HG02938 (cell line): ENCODE data around the gene TTC7B.

Experiments used
- ATAC-seq: cut with Tn5 transposase; IDR thresholded peaks from one replicate; pipeline ENCODE4 v1.9.1; 2021; ENCODE audit warnings: mild to moderate bottlenecking, moderate library complexity; ENCODE audit not compliant: unreplicated experiment

Gene TTC7B

DNA sequence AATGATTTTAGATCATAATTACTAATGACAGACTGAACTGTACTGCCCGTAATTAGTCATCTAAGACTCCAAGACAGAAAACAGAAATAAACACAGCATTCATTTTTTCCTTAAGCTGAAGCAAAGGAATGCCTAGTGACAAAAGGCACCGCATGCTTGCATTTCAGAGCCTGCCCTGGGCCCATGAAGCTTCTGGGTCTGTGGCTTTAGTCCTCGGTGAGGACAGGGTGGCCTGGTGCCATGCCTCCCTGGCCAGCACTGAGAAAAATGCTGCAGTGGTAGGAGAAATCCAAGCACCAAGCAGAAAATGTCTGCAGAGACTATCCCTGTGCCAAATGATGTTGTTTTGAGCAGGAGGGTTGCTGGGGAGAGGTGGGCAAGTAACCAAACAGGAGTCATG lies 247.8 kb downstream of the TTC7B start:
- no peak for ATAC-seq

GRCh38 chr14:90567991-90568390 lies 248.2 kb downstream of the TTC7B start:
- ATAC-seq: no peak

DNA sequence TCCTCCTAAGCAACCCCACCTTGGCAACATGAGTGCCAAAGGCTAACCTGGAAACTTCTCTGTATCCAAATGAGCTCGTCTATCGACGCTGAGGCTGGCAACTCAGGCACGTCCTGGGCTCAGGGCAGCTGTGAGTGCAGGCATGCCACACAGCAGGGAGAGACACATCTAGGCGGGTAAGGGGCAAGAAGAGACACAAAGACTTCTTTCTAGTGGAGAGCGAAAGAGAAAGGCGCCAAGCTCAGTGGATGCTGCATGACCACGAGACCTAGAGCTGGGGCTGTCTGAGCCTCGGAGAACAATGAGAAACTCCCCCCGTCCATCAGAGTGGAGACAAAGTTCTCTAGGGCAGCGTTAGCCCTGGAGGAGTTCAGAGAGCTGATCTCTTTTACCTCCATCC lies 249.0 kb downstream of the TTC7B start:
- ATAC-seq: no peak

GRCh38 chr14:90566481-90566880 lies 249.7 kb downstream of the TTC7B start:
- no peak for ATAC-seq

DNA sequence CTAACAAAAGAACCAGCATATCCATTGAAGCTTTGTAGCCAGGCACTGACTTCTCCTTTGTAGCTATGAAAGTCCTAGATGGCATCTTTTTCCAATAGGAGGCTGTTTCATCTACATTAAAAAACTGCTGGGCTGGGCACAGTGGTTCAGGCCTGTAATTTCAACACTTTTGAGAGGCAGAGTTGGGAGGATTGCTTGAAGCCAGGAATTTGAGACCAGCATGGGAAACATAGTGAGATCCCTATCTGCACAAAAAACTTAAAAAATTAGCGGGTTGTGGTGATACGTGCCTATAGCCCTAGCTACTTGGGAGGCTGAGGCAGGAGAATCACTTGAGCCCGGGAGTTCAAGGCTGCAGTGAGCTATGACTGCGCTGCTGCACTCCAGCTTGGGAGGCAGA lies 251.7 kb downstream of the TTC7B start:
- ATAC-seq: no peak

GRCh38 chr14:90562652-90563051 lies 253.6 kb downstream of the TTC7B start:
- ATAC-seq: no peak

DNA sequence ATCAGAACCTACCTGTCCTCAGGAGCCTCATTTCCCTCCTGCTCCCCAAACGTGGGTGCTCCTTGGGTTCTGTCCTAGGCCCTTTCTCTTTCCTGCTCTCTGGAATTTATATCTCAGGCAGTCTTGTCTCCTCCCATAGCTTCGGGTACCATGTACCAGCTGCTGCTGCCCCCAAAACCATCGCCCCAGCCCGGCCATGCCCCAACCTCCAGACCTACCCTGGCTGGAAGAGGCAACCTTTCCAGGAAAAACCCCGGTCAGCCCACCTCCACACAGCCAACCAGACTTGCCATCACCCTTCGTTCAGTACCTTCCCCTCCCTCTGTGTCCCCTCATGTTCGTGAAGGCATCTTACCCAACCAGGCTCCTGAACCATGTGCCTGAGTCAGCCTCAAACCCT lies 254.3 kb downstream of the TTC7B start:
- ATAC-seq: no peak

DNA sequence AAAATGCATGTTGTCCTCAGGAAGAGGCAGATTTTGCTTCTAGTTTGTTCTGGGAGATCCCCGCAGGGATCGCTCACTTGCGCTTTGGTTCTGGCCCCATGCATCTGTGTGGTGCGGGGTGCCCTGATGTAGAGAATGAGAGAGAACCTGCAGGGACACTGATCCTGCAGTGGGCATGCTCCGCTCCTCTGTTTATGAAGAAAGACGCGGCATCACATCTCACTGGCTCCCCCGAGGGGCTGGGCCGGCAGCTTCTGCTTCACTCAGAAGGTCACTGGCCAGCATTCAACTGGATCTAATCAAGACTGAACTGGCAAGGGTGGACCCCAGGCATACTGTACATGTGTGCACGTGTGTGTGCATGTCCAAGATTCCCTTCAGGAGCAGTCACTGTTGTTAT lies 255.2 kb downstream of the TTC7B start:
- ATAC-seq: no peak

GRCh38 chr14:90560558-90560957 lies 255.7 kb downstream of the TTC7B start:
- no peak for ATAC-seq

DNA sequence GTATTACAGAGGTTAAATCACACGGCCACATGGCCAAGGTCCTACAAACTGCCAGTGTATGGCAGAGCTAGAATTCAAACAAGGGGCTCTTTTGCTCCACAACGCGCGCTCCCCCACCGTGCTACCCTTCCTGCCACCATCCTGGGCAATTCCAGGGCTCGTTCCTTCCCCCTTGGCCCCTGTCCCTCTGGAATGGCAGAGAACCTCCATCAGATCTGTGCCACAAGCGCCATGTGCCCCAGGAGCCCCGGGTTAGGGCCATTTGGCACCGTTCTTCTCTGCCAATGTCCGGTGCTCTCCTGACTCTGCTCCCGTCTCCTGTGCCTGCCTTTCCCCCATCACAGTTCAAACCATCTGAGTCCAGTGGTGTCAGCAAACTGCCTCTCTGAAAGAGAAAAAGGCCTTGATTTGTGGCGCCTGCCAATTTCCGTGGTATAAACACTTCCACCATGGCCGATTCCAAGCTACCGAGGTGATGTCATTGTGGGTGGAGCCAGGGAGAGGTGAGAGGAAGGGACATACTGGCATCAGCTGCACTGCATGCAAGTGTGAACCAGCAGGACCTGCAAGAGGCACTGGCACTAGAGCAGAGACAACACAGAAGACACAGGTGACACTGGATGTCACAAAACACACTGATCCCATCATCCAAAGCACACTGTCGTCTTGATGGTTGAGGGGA lies 256.3 kb downstream of the TTC7B start:
- ATAC-seq: no peak

DNA sequence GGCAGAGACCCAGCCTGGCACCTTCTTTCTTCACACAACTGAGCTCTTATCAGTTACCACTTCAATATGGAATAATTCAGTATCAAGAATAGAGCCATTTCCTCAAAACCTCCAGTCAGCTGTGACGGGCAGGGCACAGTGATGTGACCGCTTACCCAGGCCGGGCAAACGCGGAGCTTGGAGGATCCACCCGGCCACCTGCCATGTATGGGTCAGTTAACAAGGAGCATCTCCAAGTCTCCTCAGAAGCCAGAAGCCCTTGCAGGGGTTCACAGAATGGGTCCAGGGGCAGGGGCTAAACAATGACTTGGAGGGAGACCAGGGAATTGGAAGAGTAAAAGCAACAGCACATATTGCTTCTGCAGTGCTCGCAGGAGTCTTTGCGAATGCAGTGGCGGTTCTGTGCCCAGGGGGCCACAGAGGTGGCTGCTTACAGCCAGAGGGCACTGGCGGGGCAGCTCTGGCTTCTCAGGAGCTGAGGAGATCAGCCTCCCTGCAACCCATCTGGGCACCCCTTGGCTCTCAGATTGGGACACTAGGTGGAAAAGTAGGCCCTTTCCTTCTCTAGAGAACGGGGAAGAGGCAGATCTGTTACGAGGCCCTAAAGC lies 257.1 kb downstream of the TTC7B start:
- no peak for ATAC-seq

- ATAC-seq: no peak
Measured at GRCh38 chr14:90558041-90558982, 257.9 kb downstream of the TTC7B start.

- no peak for ATAC-seq
Measured at GRCh38 chr14:90557516-90557915, 258.7 kb downstream of the TTC7B start.

DNA sequence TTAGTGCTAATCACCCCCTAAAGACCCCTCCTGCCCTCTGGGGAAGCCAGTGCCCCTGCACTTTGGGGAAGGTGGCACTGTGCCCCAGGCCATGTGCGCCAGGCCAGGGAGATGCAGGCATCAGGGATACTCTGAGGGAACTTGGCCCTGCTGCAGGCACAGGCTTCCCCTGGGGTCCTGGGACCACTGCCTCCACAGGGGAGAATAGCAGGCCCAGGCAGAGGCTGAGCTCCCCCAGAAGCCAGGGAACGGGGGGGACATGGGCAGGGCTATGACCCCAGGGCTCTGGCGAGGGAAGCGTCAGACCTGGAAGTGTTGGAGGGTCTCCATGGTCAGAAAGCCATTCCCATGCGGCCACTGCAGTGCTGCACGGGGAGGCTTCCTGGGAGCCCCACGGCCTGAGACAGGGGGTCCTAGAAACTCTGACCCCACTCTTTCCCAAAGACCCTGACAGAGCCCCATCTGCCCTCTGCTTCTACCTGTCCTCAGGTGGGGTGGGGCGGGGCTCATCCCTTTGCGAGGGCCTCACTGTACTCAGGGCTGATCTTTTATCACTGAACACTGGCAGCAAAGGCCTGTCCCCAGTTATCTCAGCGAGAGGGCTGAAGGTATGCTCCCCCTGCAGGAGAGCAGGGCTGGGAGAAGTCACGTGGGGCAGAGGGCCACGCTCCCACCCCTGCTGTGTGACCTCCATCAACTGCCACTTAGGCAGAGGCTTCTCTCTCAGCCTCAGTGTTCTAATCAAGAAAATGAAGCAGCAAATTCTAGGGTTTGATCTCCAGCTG lies 259.4 kb downstream of the TTC7B start:
- ATAC-seq: no peak

DNA sequence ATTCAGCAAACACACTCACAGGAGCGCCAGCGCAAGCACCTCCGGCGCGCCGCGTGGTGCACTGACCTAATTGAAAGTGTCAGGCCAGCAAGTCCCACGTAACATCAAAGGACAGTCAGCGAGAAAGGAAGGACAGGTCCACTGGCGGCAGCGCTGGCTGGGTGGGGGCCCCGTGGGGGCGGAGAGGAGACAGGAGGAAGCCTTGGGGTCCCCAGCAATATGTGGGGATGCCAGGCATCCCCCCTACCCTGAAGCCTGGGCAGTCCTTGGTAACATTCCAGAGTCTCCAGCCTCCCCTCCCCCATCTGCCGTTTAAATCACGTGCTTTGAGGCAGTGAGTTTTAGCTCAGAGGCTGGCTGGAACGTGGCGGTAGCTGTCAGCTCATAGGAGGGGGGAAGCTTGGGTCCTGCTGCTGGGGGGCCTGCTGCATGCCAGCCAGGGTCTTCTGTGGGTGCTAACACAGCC lies 260.2 kb downstream of the TTC7B start:
- no peak for ATAC-seq

GRCh38 chr14:90555126-90556011 lies 260.9 kb downstream of the TTC7B start:
- no peak for ATAC-seq

- no peak for ATAC-seq
Measured at GRCh38 chr14:90554341-90554740, 261.9 kb downstream of the TTC7B start.

GRCh38 chr14:90553921-90554336 lies 262.3 kb downstream of the TTC7B start:
- ATAC-seq: no peak

GRCh38 chr14:90553298-90553920 lies 262.8 kb downstream of the TTC7B start:
- ATAC-seq: no peak
